ENCODE measurements around the gene PDCD7. TPM values are rescaled to one million over a fixed set of nuclear protein-coding genes. Genes with fewer than 3 reads are reported as not detected.
"Not testable (repeated sequence)": the region's sequence is repeated elsewhere in the genome, so short reads cannot be mapped to it uniquely, and the experiment has no call there.

Gene PDCD7
- total and polyA plus RNA-seq, 3 donors from 2014 or later = 39.7 to 76.1 (median 66.8) TPM

GRCh38 chr15:65094294-65094995 is 39.2 kb downstream of the PDCD7 start:
- H3K9me3 ChIP-seq = no peaks in the 10 kb centered on the region
- 77 to 95% methylated on average over 7 to 14 of the region's 14 CpGs for WGBS, 2 donors
- H3K27ac ChIP-seq = no peak overlapping the region
- no peaks in the 10 kb centered on the region for H3K27me3 ChIP-seq
- no peak for DNase-seq
- H3K4me1 ChIP-seq = peaks cover 37% of the 10 kb centered on the region
- H3K36me3 ChIP-seq (ENCODE audit: low read depth, missing control alignments) = no peaks in the 10 kb centered on the region
- intact Hi-C loops (cut with DNase I; ENCODE audit: low total_unique reads) = no loop called here
- no peak for TF ChIP-seq CTCF (IDR thresholded peaks at IDR 0.05)
- no peak for TF ChIP-seq POLR2A (IDR thresholded peaks at IDR 0.05)
- H3K4me3 ChIP-seq = no peak overlapping the region

- peaks cover 44% of the 10 kb centered on the region for H3K4me1 ChIP-seq
- H3K4me3 ChIP-seq; H3K27me3 ChIP-seq; intact Hi-C loops (cut with DNase I; ENCODE audit: low total_unique reads); H3K36me3 ChIP-seq (ENCODE audit: low read depth, missing control alignments); H3K9me3 ChIP-seq; DNase-seq; H3K27ac ChIP-seq: not testable (repeated sequence)
- WGBS, 2 donors = 90 to 97% methylated on average over 13 of the region's 13 CpGs
These were observed 39.8 kb downstream of the PDCD7 start for GRCh38 chr15:65093793-65094170.

GRCh38 chr15:65092911-65093792 is 40.5 kb downstream of the PDCD7 start:
- Histone ChIP-seq H3K4me1 (peaks cover 50% of the 10 kb centered on the region), H3K36me3 (ENCODE audit: low read depth, missing control alignments) (no peaks in the 10 kb centered on the region), H3K9me3 (no peaks in the 10 kb centered on the region), H3K27ac (no peak overlapping the region), H3K27me3 (no peaks in the 10 kb centered on the region), H3K4me3 (no peak overlapping the region)
- TF ChIP-seq POLR2A (IDR thresholded peaks at IDR 0.05) = no peak
- no peak for TF ChIP-seq CTCF (IDR thresholded peaks at IDR 0.05)
- DNase-seq = no peak
- intact Hi-C loops (cut with DNase I; ENCODE audit: low total_unique reads) = no loop called here
- 90 to 92% methylated on average over 11 to 17 of the region's 17 CpGs for WGBS, 2 donors

- H3K9me3 ChIP-seq = no peaks in the 10 kb centered on the region
- intact Hi-C loops (cut with DNase I; ENCODE audit: low total_unique reads) = no loop called here
- 63 to 71% methylated on average over 10 to 12 of the region's 12 CpGs for WGBS, 2 donors
- no peak for TF ChIP-seq CTCF (IDR thresholded peaks at IDR 0.05)
- TF ChIP-seq POLR2A (IDR thresholded peaks at IDR 0.05) = no peak
- peaks cover 60% of the 10 kb centered on the region for H3K4me1 ChIP-seq
- no peaks in the 10 kb centered on the region for H3K27me3 ChIP-seq
- H3K27ac ChIP-seq = no peak overlapping the region
- DNase-seq = no peak
- H3K36me3 ChIP-seq (ENCODE audit: low read depth, missing control alignments) = no peaks in the 10 kb centered on the region
- no peak overlapping the region for H3K4me3 ChIP-seq
These were observed 41.5 kb downstream of the PDCD7 start for GRCh38 chr15:65091946-65092770.

Data from testis (tissue), 3 donors.